ENCODE measurements around the gene FAM107B. TPM values are rescaled to one million over a fixed set of nuclear protein-coding genes. Genes with fewer than 3 reads are reported as not detected.

FAM107B gene
- total RNA-seq, 4 donors from 2014 or later = 24.1 to 69.7 (median 43.2) TPM

- no peak overlapping the region for H3K27ac ChIP-seq
- H3K27me3 ChIP-seq = no peaks in the 10 kb centered on the region
- no peaks in the 10 kb centered on the region for H3K9me3 ChIP-seq
- no peaks in the 10 kb centered on the region for H3K36me3 ChIP-seq
- intact Hi-C loops (cut with DNase I; ENCODE audit: low total_unique reads) = no loop called here
- DNase-seq = no peak
- H3K4me3 ChIP-seq = no peak overlapping the region
- H3K4me1 ChIP-seq = no peaks in the 10 kb centered on the region
- no peak for TF ChIP-seq CTCF (IDR thresholded peaks at IDR 0.05)
- no peak for TF ChIP-seq POLR2A (IDR thresholded peaks at IDR 0.05)
Measured at GRCh38 chr10:14770927-14771326, 3.8 kb downstream of the FAM107B start.

GRCh38 chr10:14761372-14761771 lies 13.3 kb downstream of the FAM107B start:
- no peaks in the 10 kb centered on the region for H3K9me3 ChIP-seq
- intact Hi-C loops (cut with DNase I; ENCODE audit: low total_unique reads) = no loop called here
- no peak for TF ChIP-seq CTCF (IDR thresholded peaks at IDR 0.05)
- no peak for TF ChIP-seq POLR2A (IDR thresholded peaks at IDR 0.05)
- no peaks in the 10 kb centered on the region for H3K36me3 ChIP-seq
- no peak for DNase-seq
- no peak overlapping the region for H3K27ac ChIP-seq
- H3K4me3 ChIP-seq = no peak overlapping the region
- H3K4me1 ChIP-seq = no peaks in the 10 kb centered on the region
- no peaks in the 10 kb centered on the region for H3K27me3 ChIP-seq

- Histone ChIP-seq H3K4me3 (no peak overlapping the region), H3K27me3 (no peaks in the 10 kb centered on the region), H3K4me1 (no peaks in the 10 kb centered on the region), H3K9me3 (no peaks in the 10 kb centered on the region), H3K27ac (no peak overlapping the region), H3K36me3 (no peaks in the 10 kb centered on the region)
- no peak for DNase-seq
- intact Hi-C loops (cut with DNase I; ENCODE audit: low total_unique reads) = no loop called here
- TF ChIP-seq POLR2A (IDR thresholded peaks at IDR 0.05) (no peak), CTCF (IDR thresholded peaks at IDR 0.05) (no peak)
Measured at GRCh38 chr10:14758994-14759664, 15.6 kb downstream of the FAM107B start.

GRCh38 chr10:14758451-14758850 lies 16.2 kb downstream of the FAM107B start:
- intact Hi-C loops (cut with DNase I; ENCODE audit: low total_unique reads) = no loop called here
- no peak for DNase-seq
- TF ChIP-seq CTCF (IDR thresholded peaks at IDR 0.05) (no peak), POLR2A (IDR thresholded peaks at IDR 0.05) (no peak)

GRCh38 chr10:14757986-14758385 lies 16.7 kb downstream of the FAM107B start:
- no peaks in the 10 kb centered on the region for H3K27me3 ChIP-seq
- H3K4me1 ChIP-seq = no peaks in the 10 kb centered on the region
- no peaks in the 10 kb centered on the region for H3K36me3 ChIP-seq
- no peak for DNase-seq
- TF ChIP-seq POLR2A (IDR thresholded peaks at IDR 0.05) (no peak), CTCF (IDR thresholded peaks at IDR 0.05) (no peak)
- no peak overlapping the region for H3K27ac ChIP-seq
- intact Hi-C loops (cut with DNase I; ENCODE audit: low total_unique reads) = no loop called here
- no peaks in the 10 kb centered on the region for H3K9me3 ChIP-seq
- H3K4me3 ChIP-seq = no peak overlapping the region

More at GRCh38 chr10:14758451-14758850, 16.2 kb downstream of the FAM107B start:
- no peak overlapping the region for H3K4me3 ChIP-seq
- H3K9me3 ChIP-seq = no peaks in the 10 kb centered on the region
- H3K27ac ChIP-seq = no peak overlapping the region
- H3K27me3 ChIP-seq = no peaks in the 10 kb centered on the region
- H3K36me3 ChIP-seq = no peaks in the 10 kb centered on the region
- no peaks in the 10 kb centered on the region for H3K4me1 ChIP-seq

Data from uterus (tissue), 4 donors.